OCI-LY3 (cell line): ENCODE data around the gene PIK3IP1.

Source experiments
- EZH2phosphoT487 ChIP-seq: fragments of 200-600 bp; shearing (Covaris generic); IDR thresholded peaks from 2 replicates; pipeline ENCODE4 v1.6.1; 2018; ENCODE audit warnings: antibody characterized with exemption, mixed run types, low read depth
- TF ChIP-seq, protein P1 (sequence below): fragments of 200-600, 300-600 bp; sonication (generic); IDR thresholded peaks from 2 replicates; pipeline ENCODE4 v1.5.1; 2014; ENCODE audit warnings: antibody characterized with exemption, low read length, low read depth

DNA sequence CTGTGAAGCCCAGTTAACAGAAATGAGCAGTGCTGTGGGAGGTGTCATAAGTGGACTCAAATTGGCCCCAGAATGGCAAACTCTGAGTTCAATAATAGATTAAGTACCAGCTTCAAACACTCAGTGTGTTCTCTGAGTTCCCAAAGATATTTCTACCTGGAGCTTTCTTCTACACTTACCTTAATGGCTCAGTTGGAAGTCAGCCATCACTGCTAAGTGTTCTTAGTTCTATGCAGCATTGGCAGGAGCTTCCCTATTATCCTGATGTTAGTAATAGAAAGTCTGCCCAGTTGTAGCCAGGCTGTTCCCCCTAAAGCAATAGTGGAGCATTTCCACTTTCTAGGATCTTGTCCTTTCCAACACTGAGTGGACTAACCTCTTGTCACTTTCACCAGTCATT lies 9.7 kb upstream of the PIK3IP1 start:
- no peak for TF ChIP-seq EZH2phosphoT487
- TF ChIP-seq, protein P1, sequence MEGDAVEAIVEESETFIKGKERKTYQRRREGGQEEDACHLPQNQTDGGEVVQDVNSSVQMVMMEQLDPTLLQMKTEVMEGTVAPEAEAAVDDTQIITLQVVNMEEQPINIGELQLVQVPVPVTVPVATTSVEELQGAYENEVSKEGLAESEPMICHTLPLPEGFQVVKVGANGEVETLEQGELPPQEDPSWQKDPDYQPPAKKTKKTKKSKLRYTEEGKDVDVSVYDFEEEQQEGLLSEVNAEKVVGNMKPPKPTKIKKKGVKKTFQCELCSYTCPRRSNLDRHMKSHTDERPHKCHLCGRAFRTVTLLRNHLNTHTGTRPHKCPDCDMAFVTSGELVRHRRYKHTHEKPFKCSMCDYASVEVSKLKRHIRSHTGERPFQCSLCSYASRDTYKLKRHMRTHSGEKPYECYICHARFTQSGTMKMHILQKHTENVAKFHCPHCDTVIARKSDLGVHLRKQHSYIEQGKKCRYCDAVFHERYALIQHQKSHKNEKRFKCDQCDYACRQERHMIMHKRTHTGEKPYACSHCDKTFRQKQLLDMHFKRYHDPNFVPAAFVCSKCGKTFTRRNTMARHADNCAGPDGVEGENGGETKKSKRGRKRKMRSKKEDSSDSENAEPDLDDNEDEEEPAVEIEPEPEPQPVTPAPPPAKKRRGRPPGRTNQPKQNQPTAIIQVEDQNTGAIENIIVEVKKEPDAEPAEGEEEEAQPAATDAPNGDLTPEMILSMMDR, result no peak
